HG02623 (cell line): ENCODE data around the gene CTNNA2.

Source experiments
- ATAC-seq: cut with Tn5 transposase; IDR thresholded peaks from one replicate; pipeline ENCODE4 v1.9.1; 2021; ENCODE audit warnings: moderate library complexity; ENCODE audit not compliant: unreplicated experiment

Gene CTNNA2

GRCh38 chr2:80420530-80421208, 907.8 kb downstream of the CTNNA2 start:
- ATAC-seq = no peak

- ATAC-seq = no peak
These were observed 916.4 kb downstream of the CTNNA2 start for GRCh38 chr2:80429251-80429650.

- ATAC-seq = no peak
These were observed 925.1 kb downstream of the CTNNA2 start for GRCh38 chr2:80437959-80438358.

- no peak for ATAC-seq
These were observed 925.8 kb downstream of the CTNNA2 start for GRCh38 chr2:80438686-80439085.

- no peak for ATAC-seq
These were observed 941.8 kb downstream of the CTNNA2 start for GRCh38 chr2:80454628-80455027.

- ATAC-seq = no peak
These were observed 946.2 kb downstream of the CTNNA2 start for GRCh38 chr2:80459028-80459427.

- ATAC-seq = no peak
These were observed 948.8 kb downstream of the CTNNA2 start for GRCh38 chr2:80461505-80462197.

- no peak for ATAC-seq
These were observed 949.8 kb downstream of the CTNNA2 start for GRCh38 chr2:80462654-80463053.

GRCh38 chr2:80464275-80464674, 951.4 kb downstream of the CTNNA2 start:
- no peak for ATAC-seq

GRCh38 chr2:80467262-80467811, 954.5 kb downstream of the CTNNA2 start:
- ATAC-seq = no peak

- ATAC-seq = no peak
These were observed 956.6 kb downstream of the CTNNA2 start for GRCh38 chr2:80469428-80469827.

- no peak for ATAC-seq
These were observed 960.2 kb downstream of the CTNNA2 start for GRCh38 chr2:80473069-80473468.

- ATAC-seq = no peak
These were observed 960.9 kb downstream of the CTNNA2 start for GRCh38 chr2:80473796-80474195.

- no peak for ATAC-seq
These were observed 963.1 kb downstream of the CTNNA2 start for GRCh38 chr2:80475970-80476369.

- no peak for ATAC-seq
These were observed 963.8 kb downstream of the CTNNA2 start for GRCh38 chr2:80476535-80477117.

- ATAC-seq = no peak
These were observed 969.4 kb downstream of the CTNNA2 start for GRCh38 chr2:80482276-80482675.

GRCh38 chr2:80489717-80490116, 976.9 kb downstream of the CTNNA2 start:
- ATAC-seq = no peak

- no peak for ATAC-seq
These were observed 978.1 kb downstream of the CTNNA2 start for GRCh38 chr2:80490964-80491363.

- ATAC-seq = no peak
These were observed 983.5 kb downstream of the CTNNA2 start for GRCh38 chr2:80496346-80496745.

- ATAC-seq = no peak
These were observed 983.9 kb downstream of the CTNNA2 start for GRCh38 chr2:80496775-80497174.

GRCh38 chr2:80499095-80499494, 986.2 kb downstream of the CTNNA2 start:
- no peak for ATAC-seq
